ENCODE measurements around the gene SLU7. TPM values are rescaled to one million over a fixed set of nuclear protein-coding genes. Genes with fewer than 3 reads are reported as not detected.

Gene SLU7
- total RNA-seq, 4 donors from 2014 or later: 26.6 to 90.0 (median 52.4) TPM

- Histone ChIP-seq H3K36me3 (no peaks in the 10 kb centered on the region), H3K4me1 (no peaks in the 10 kb centered on the region), H3K9me3 (no peaks in the 10 kb centered on the region), H3K27me3 (no peaks in the 10 kb centered on the region), H3K27ac (no peak overlapping the region), H3K4me3 (no peak overlapping the region)
- TF ChIP-seq POLR2A (IDR thresholded peaks at IDR 0.05) (no peak), CTCF (IDR thresholded peaks at IDR 0.05) (no peak)
- intact Hi-C loops (cut with DNase I; ENCODE audit: low total_unique reads): no loop called here
- no peak for DNase-seq
Observed at GRCh38 chr5:160423099-160423498, 4.2 kb upstream of the SLU7 start.

- Histone ChIP-seq H3K27ac (peak within 1 kb of the TSS; percentile 73 to 75), H3K4me3 (peak within 1 kb of the TSS; percentile 55 to 67), H3K27me3 (no peaks in the 10 kb centered on the region), H3K4me1 (peaks cover 0 to 6% of the 10 kb centered on the region in 2 donors), H3K36me3 (no peaks in the 10 kb centered on the region), H3K9me3 (no peaks in the 10 kb centered on the region)
- peak; percentile 51 to 67 for TF ChIP-seq POLR2A (IDR thresholded peaks at IDR 0.05)
- peak in 1 of 4 experiments; percentile 12 for TF ChIP-seq CTCF (IDR thresholded peaks at IDR 0.05)
- intact Hi-C loops (cut with DNase I; ENCODE audit: low total_unique reads): no loop called here
- peak; percentile 95 to 96 for DNase-seq
Observed at GRCh38 chr5:160421625-160422258, 2.9 kb upstream of the SLU7 start, which contains the start of gene PTTG1. Gene PTTG1 (plus strand): TSS chr5:160421855. CDS start chr5:160422313, 458 bp downstream.

- intact Hi-C loops (cut with DNase I; ENCODE audit: low total_unique reads): no loop called here
- Histone ChIP-seq H3K9me3 (no peaks in the 10 kb centered on the region), H3K36me3 (no peaks in the 10 kb centered on the region), H3K4me3 (no peak overlapping the region), H3K27ac (no peak overlapping the region), H3K27me3 (no peaks in the 10 kb centered on the region), H3K4me1 (peaks cover 0 to 6% of the 10 kb centered on the region in 2 donors)
- DNase-seq: no peak
- TF ChIP-seq CTCF (IDR thresholded peaks at IDR 0.05) (no peak), POLR2A (IDR thresholded peaks at IDR 0.05) (no peak)
Observed at GRCh38 chr5:160420331-160420610, 1.4 kb upstream of the SLU7 start.

GRCh38 chr5:160419458-160420330 is 813 bp upstream of the SLU7 start:
- no peaks in the 10 kb centered on the region for H3K9me3 ChIP-seq
- H3K4me3 ChIP-seq: peak overlapping the region; percentile 69 to 94
- peak overlapping the region; percentile 84 to 90 for H3K27ac ChIP-seq
- intact Hi-C loops (cut with DNase I; ENCODE audit: low total_unique reads): no loop called here
- no peaks in the 10 kb centered on the region for H3K27me3 ChIP-seq
- TF ChIP-seq POLR2A (IDR thresholded peaks at IDR 0.05) (no peak), CTCF (IDR thresholded peaks at IDR 0.05) (no peak)
- no peak for DNase-seq
- peaks cover 0 to 6% of the 10 kb centered on the region in 2 donors for H3K4me1 ChIP-seq
- no peaks in the 10 kb centered on the region for H3K36me3 ChIP-seq
